ENCODE results near the gene NT5C1B.
A peak's percentile ranks its signal among the peaks of the same experiment; 100 is the strongest.
"Not testable (repeated sequence)": the region's sequence is repeated elsewhere in the genome, so short reads cannot be mapped to it uniquely, and the experiment has no call there.

The NT5C1B gene

GRCh38 chr2:18589354-18589753, at the start of gene NT5C1B:
NT5C1B (minus strand) TSS chr2:18589569; CDS start chr2:18589468, 101 bp downstream.
- no peak for TF ChIP-seq POLR2A (IDR thresholded peaks at IDR 0.05; ENCODE audit: low read depth, low read length)
- DNase-seq (ENCODE audit: insufficient read length, low spot score) (no peak), FAIRE-seq (no peak)

GRCh38 chr2:18637196-18637595, 47.8 kb upstream of the NT5C1B start:
- DNase-seq (ENCODE audit: insufficient read length, low spot score) (no peak), FAIRE-seq (no peak)
- no peak for TF ChIP-seq POLR2A (IDR thresholded peaks at IDR 0.05; ENCODE audit: low read depth, low read length)

- not testable (repeated sequence) for FAIRE-seq; DNase-seq (ENCODE audit: insufficient read length, low spot score)
Measured at GRCh38 chr2:18632699-18633098, 43.3 kb upstream of the NT5C1B start.

- DNase-seq (ENCODE audit: insufficient read length, low spot score) (no peak), FAIRE-seq (peak; percentile 75)
- TF ChIP-seq POLR2A (IDR thresholded peaks at IDR 0.05; ENCODE audit: low read depth, low read length) = no peak
Measured at GRCh38 chr2:18630941-18631340, 41.6 kb upstream of the NT5C1B start.

- DNase-seq (ENCODE audit: insufficient read length, low spot score) = no peak
Measured at GRCh38 chr2:18630541-18630940, 41.2 kb upstream of the NT5C1B start.

GRCh38 chr2:18630101-18630500, 40.7 kb upstream of the NT5C1B start:
- TF ChIP-seq POLR2A (IDR thresholded peaks at IDR 0.05; ENCODE audit: low read depth, low read length) = no peak
- peak; percentile 76 for FAIRE-seq

More at GRCh38 chr2:18630541-18630940, 41.2 kb upstream of the NT5C1B start:
- FAIRE-seq = no peak
- TF ChIP-seq POLR2A (IDR thresholded peaks at IDR 0.05; ENCODE audit: low read depth, low read length) = no peak

GRCh38 chr2:18626958-18627650, 37.7 kb upstream of the NT5C1B start:
- no peak for TF ChIP-seq POLR2A (IDR thresholded peaks at IDR 0.05; ENCODE audit: low read depth, low read length)
- FAIRE-seq (peak; percentile 6), DNase-seq (ENCODE audit: insufficient read length, low spot score) (no peak)

More at GRCh38 chr2:18630101-18630500, 40.7 kb upstream of the NT5C1B start:
- DNase-seq (ENCODE audit: insufficient read length, low spot score) = peak; percentile 13

GRCh38 chr2:18626256-18626668, 36.9 kb upstream of the NT5C1B start:
- FAIRE-seq (peak; percentile 89), DNase-seq (ENCODE audit: insufficient read length, low spot score) (no peak)
- TF ChIP-seq POLR2A (IDR thresholded peaks at IDR 0.05; ENCODE audit: low read depth, low read length) = no peak

- no peak for TF ChIP-seq POLR2A (IDR thresholded peaks at IDR 0.05; ENCODE audit: low read depth, low read length)
- DNase-seq (ENCODE audit: insufficient read length, low spot score) = no peak
- FAIRE-seq = no peak
Measured at GRCh38 chr2:18625563-18625962, 36.2 kb upstream of the NT5C1B start.

GRCh38 chr2:18623782-18624181, 34.4 kb upstream of the NT5C1B start:
- TF ChIP-seq POLR2A (IDR thresholded peaks at IDR 0.05; ENCODE audit: low read depth, low read length) = no peak
- DNase-seq (ENCODE audit: insufficient read length, low spot score) (no peak), FAIRE-seq (peak; percentile 97)

GRCh38 chr2:18620867-18621632, 31.7 kb upstream of the NT5C1B start:
- FAIRE-seq (no peak), DNase-seq (ENCODE audit: insufficient read length, low spot score) (no peak)
- no peak for TF ChIP-seq POLR2A (IDR thresholded peaks at IDR 0.05; ENCODE audit: low read depth, low read length)

- DNase-seq (ENCODE audit: insufficient read length, low spot score) (no peak), FAIRE-seq (no peak)
- no peak for TF ChIP-seq POLR2A (IDR thresholded peaks at IDR 0.05; ENCODE audit: low read depth, low read length)
Measured at GRCh38 chr2:18619091-18619490, 29.7 kb upstream of the NT5C1B start.

- no peak for TF ChIP-seq POLR2A (IDR thresholded peaks at IDR 0.05; ENCODE audit: low read depth, low read length)
- FAIRE-seq = no peak
- DNase-seq (ENCODE audit: insufficient read length, low spot score) = no peak
Measured at GRCh38 chr2:18614041-18614440, 24.7 kb upstream of the NT5C1B start.

- no peak for DNase-seq (ENCODE audit: insufficient read length, low spot score)
- FAIRE-seq = no peak
- TF ChIP-seq POLR2A (IDR thresholded peaks at IDR 0.05; ENCODE audit: low read depth, low read length) = no peak
Measured at GRCh38 chr2:18612133-18612532, 22.8 kb upstream of the NT5C1B start.

GRCh38 chr2:18611604-18612003, 22.2 kb upstream of the NT5C1B start:
- DNase-seq (ENCODE audit: insufficient read length, low spot score) (no peak), FAIRE-seq (no peak)
- no peak for TF ChIP-seq POLR2A (IDR thresholded peaks at IDR 0.05; ENCODE audit: low read depth, low read length)
